Left colon (tissue), 2 donors: ENCODE data around the gene CPLANE2. TPM values are rescaled to one million over a fixed set of nuclear protein-coding genes. Genes with fewer than 3 reads are reported as not detected.
"Not testable (repeated sequence)": the region's sequence is repeated elsewhere in the genome, so short reads cannot be mapped to it uniquely, and the experiment has no call there.

Experiments used
- ATAC-seq: fragments of 200-7000 bp; cut with Tn5 transposase; one replicate; pipeline ENCODE4 v1.9.1; 2020; ENCODE audit warnings: mild to moderate bottlenecking, moderate library complexity
- DNase-seq, 2 donors: peaks; one replicate each; pipeline ENCODE4 v3.0.0-alpha.2; 2020
- intact Hi-C, 2 donors: fragments of 100-400 bp; cut with DNase I in 1 of 2; cut with micrococcal nuclease in 1 of 2; formaldehyde crosslinking; loops; one replicate each; pipeline versions ENCODE4 v1.11.2 to v1.14.0; 2022; cut with DNase I, micrococcal nuclease
- total RNA-seq, 2 donors: library from RNA; stranded (reverse); fragmentation: NEBNext Ultra II Directional; extraction: Animal tissue kit (Norgen Biotek cat#: 25700); gene quantifications; one replicate each; pipeline ENCODE4 v1.2.1, GENCODE V29; 2021
- donor health status: DM: no; HTN: no; CAD: no.
- donor health status: DM: yes; HTN: yes; CAD: no.

The CPLANE2 gene
- total RNA-seq, 2 donors from 2014 or later: 5.9 to 7.6 TPM

DNA sequence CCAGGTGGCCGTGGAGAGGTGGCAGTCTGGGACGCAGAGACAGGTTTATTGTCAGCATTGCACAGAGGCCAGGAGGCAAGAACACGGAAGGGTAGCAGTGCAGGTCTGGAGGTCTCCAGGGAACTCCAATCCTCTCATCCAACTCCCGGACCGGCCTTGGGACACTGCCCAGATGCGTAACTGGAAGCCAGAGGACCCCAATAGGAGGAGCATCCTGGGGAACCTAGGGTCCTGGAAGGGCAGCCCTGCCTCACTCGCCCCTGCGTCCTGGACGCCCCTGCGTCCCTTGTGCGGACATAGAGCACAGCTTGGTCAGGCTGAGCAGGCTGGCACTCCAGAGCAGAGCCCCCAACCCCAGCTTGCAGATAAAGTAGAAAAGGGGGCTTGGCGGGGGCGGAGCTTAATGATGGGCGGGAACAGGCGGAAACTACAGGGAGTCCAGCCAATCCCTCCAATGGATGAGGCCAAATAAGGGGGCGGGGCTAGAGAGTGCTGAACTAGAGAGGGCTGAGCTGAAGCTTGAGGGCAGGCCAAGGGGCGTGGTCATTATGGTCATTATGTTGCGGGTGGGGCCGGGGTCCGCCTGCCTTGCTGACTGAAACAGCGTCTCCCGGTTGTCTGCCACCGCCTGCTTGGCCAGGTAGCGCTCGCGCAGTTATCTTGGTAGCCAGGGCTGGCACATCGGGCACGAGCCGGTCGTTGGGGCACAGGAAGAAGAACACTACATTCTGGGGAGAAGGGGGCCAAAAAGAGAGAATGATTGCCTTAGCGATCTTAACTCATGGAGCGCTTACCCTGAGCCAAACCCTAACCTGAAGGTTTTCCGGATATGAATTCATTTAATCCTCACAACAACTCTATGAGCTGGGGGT lies 20.9 kb downstream of the CPLANE2 start:
- DNase-seq: peak; percentile 97 to 98
- ATAC-seq: peak; percentile 72
- intact Hi-C loops: no loop called here

- DNase-seq, ATAC-seq, intact Hi-C loops: not testable (repeated sequence)
Observed at GRCh38 chr1:16215240-16215639, 21.7 kb downstream of the CPLANE2 start.

- ATAC-seq, intact Hi-C loops, DNase-seq: not testable (repeated sequence)
Observed at GRCh38 chr1:16213544-16213943, 23.4 kb downstream of the CPLANE2 start.

DNA sequence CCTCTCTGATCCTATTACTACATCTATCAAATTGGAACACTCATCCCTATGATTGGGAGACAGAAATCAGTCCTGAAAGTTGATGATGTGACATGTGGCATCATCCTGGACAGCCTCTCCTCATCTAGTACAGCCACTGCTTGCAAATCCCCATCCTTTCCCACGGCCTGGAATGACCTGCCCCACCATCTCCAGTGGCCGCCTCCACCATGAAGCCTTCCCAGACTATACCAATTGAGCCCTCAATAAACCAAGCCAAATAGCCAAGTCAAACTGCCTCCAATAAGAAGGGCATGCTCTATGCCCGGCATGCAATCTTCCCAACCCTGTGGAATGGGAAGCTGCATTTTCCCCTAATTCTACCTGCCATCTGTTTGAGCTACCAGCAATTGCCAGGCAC lies 24.0 kb downstream of the CPLANE2 start:
- DNase-seq: no peak

GRCh38 chr1:16212251-16212961 lies 24.6 kb downstream of the CPLANE2 start, which contains the start of gene ARHGEF19:
ARHGEF19 (minus strand) TSS chr1:16212652; CDS start chr1:16209054, 3,598 bp downstream.
- intact Hi-C loops: no loop called here
- ATAC-seq: no peak
- peak in 1 of 2 donors; percentile 54 for DNase-seq

More for the DNA sequence above, 24.0 kb downstream of the CPLANE2 start:
- intact Hi-C loops: no loop called here
- no peak for ATAC-seq

- DNase-seq (no peak), ATAC-seq (no peak)
- intact Hi-C loops: no loop called here
Observed at GRCh38 chr1:16211824-16212223, 25.2 kb downstream of the CPLANE2 start.

DNA sequence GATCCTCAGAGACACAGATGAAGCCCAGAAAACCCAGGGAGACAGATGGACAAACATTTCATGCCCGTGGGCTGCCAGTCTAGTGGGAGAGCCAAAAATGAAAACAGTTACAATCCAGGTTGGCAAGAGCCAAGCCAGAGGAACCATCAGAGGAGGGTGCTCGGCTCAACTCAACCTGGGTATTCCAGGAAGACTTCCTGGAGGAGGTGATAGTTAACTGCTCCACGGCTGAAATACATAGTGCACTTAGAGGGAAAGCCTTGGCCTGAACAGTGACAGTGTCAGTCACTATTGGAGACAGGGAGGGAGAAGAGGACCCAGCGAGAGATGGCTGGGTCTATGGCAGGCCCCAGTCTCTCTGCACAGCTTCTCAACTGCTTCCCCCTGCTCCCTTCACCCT lies 26.4 kb downstream of the CPLANE2 start:
- ATAC-seq: no peak
- no peak for DNase-seq
- intact Hi-C loops: no loop called here

GRCh38 chr1:16209847-16210407 lies 27.1 kb downstream of the CPLANE2 start:
- ATAC-seq (no peak), DNase-seq (peak in 1 of 2 donors; percentile 30)
- intact Hi-C loops: no loop called here

GRCh38 chr1:16209132-16209846 lies 27.7 kb downstream of the CPLANE2 start:
- intact Hi-C loops: no loop called here
- DNase-seq: no peak

GRCh38 chr1:16208270-16208987 lies 28.6 kb downstream of the CPLANE2 start:
- peak in 1 of 2 donors; percentile 29 for DNase-seq
- intact Hi-C loops: no loop called here
- ATAC-seq: no peak

More at GRCh38 chr1:16209132-16209846, 27.7 kb downstream of the CPLANE2 start:
- ATAC-seq: no peak

DNA sequence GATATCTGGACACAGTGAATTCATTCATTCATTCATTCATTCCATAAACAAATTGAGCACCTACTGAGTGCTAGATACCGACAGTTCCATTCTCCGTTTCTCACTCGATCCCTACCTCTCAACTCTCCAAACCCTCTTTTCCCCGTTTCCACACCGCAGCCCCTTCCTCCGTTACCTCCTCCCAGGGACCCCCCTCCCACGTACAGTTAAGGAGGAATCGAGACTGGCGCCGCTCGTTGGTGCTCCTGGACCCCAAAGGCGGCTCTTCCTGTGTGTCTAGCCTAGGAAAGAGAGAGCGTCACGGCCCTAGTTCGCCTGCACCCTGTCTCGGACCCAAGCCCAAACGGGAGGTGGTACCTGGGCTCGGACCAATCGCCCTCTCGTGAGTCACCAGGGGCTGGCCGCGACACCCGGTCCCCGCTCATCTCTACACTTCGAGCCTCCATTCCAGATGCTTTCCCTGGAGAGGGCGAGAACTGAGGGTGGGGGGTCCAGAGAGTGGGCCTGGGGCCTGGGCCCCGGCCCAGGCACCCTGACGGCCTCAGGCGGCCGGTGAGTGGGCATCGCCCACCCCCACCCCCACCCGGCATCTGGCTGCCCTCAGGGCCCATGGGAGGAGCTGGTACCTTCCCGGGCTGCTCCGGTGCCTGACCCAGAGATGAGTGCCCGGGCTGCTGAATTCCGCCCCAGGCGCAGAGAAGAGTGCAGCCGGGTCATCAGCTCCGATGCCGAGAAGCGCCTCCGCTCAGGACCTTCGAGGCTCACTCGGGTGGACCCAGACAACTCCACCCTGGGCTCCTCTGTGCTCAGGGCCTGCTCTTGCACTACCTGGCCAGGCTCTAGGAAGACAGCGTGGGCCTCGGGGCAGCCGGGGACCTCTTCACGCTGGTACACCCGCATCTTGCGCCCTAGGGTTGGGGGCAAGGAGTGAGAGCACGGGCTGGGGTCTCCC lies 29.4 kb downstream of the CPLANE2 start:
- intact Hi-C loops: no loop called here
- DNase-seq (peak in 1 of 2 donors; percentile 45), ATAC-seq (no peak)

DNA sequence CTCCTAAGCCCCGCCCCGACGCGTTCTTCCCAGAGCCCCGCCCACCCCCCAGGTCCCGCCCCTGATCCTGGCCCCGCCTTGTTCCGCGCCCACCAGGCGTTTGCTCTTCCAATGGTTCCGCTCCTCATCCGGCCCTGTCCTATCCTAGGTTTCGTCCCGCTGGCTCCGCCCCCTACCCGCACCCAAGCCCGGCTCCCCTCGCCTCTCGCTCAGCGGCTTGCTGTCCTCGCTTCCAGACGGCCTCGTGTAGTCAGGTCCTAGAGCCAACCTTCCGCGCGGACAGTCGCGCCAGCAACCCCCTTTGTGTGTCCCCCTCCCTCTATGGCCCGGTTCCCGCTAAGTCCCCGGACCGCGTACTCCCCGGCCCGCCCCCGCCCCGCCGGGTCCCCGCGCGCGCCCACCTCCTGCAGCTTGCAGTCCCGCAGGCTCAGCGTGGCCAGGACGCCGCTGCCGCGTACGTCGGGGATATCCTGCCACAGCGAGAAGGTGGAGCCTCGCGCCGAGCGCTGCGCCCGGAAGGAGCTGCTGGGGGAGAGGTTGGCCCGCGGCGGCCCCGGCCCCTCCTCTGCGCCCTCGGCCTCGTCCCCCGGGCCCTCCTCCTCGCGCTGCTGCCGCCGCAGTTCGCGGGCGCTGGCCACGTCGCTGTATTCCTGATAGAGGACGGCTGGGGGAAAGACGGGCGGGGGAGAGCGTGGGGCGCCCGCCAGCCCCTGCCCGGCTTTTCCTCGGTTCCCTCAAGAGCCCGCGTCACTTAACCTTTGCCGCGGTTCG lies 30.3 kb downstream of the CPLANE2 start:
- ATAC-seq: peak; percentile 90
- intact Hi-C loops: no loop called here
- DNase-seq: peak; percentile 98 to 99

GRCh38 chr1:16205891-16206546 lies 31.0 kb downstream of the CPLANE2 start:
- ATAC-seq (no peak), DNase-seq (no peak)
- intact Hi-C loops: no loop called here

DNA sequence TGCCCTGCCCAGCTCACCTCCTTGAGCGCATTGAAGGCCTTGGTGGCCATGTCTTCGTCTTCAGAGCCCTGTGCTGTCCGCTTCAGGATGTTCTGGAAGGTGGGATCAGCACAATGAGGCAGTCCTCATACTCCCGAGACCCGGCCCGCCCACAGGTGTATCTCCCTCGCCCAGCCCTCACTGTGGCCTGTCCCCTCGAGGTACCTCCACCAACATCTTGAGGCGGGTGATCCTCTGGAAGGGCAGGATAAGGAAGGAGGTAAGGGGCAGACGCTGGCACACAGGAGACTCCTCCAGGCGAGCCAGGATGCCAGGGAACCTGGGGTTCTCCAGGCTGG lies 31.7 kb downstream of the CPLANE2 start:
- DNase-seq: no peak
- intact Hi-C loops: no loop called here
- no peak for ATAC-seq

DNA sequence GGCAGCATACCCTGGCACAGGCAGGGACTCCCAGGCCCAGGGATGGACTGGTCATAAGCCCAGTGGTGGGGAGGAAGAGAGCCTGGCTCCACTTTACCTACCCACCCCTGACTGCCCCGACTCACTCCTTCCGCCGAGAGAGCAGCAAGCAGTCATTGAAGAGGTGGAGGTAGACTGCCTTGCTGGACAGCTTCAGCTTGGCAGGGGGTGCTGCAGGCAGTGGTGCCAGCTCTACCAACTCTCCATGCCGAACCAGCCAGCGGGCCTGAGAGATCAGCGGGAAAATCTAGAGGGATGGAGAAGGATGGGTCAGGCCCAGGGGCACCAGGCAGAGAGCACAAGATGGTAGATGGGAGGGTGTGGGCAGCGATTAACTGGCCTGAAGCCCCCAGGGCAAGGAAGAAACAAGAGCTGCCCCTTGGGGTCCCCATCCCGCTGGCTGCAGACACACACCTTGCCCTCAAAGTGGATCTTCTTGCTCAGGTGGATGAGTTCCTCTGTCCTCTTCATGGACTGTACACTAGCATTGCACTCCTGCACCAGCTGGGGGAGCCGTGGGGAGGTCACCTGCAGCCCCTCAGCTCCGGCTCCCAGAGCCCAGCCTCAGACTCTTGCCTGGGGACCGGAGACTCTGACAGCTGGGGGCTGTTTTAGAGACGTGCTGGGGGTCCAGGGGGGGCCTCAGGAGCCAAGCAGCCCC lies 32.2 kb downstream of the CPLANE2 start:
- peak in 1 of 2 donors; percentile 48 for DNase-seq
- intact Hi-C loops: no loop called here
- ATAC-seq: no peak
